Measurements from ENCODE around the gene SRD5A1. TPM values are rescaled to one million over a fixed set of nuclear protein-coding genes. Genes with fewer than 3 reads are reported as not detected.
"Not testable (repeated sequence)": the region's sequence is repeated elsewhere in the genome, so short reads cannot be mapped to it uniquely, and the experiment has no call there.

Gene SRD5A1
- total and polyA plus RNA-seq, 8 donors = 1.3 to 12.8 (median 4.2) TPM; not detected in 1

DNA sequence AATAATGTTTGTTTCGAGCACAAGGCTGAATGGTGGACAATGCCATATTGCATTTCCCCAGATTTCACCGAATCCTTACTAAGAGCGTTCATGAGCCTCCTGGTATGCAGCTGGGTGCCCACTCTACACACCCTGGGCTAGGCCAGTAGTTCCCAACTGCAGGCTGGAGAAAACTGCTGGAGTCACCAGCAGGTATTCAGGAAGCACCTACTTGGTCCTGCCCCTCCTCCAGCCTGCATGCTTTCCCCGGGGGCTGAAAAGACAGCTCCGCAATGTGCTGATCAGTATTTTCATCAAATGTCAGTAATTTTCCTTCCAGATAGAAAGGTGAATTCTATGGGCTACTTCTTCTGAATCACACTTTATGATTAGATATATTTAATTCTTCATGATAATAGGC is 34.4 kb downstream of the SRD5A1 start:
- Histone ChIP-seq H3K27ac (no peak overlapping the region), H3K27me3 (no peaks in the 10 kb centered on the region), H3K9me3 (no peaks in the 10 kb centered on the region), H3K36me3 (peaks cover 0 to 47% (median 28%) of the 10 kb centered on the region in 4 donors), H3K4me3 (no peak overlapping the region), H3K4me1 (no peaks in the 10 kb centered on the region)
- TF ChIP-seq, protein P1, sequence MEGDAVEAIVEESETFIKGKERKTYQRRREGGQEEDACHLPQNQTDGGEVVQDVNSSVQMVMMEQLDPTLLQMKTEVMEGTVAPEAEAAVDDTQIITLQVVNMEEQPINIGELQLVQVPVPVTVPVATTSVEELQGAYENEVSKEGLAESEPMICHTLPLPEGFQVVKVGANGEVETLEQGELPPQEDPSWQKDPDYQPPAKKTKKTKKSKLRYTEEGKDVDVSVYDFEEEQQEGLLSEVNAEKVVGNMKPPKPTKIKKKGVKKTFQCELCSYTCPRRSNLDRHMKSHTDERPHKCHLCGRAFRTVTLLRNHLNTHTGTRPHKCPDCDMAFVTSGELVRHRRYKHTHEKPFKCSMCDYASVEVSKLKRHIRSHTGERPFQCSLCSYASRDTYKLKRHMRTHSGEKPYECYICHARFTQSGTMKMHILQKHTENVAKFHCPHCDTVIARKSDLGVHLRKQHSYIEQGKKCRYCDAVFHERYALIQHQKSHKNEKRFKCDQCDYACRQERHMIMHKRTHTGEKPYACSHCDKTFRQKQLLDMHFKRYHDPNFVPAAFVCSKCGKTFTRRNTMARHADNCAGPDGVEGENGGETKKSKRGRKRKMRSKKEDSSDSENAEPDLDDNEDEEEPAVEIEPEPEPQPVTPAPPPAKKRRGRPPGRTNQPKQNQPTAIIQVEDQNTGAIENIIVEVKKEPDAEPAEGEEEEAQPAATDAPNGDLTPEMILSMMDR (IDR thresholded peaks at IDR 0.05) = no peak
- TF ChIP-seq POLR2AphosphoS5 (IDR thresholded peaks at IDR 0.05) (no peak), POLR2A (IDR thresholded peaks at IDR 0.05) (no peak), EP300 (IDR thresholded peaks at IDR 0.05) (no peak)
- intact Hi-C loops (cut with DNase I; ENCODE audit: low total_unique reads) = no loop called here
- 84 to 96% (median 94%) methylated on average over 5 of the region's 5 CpGs for WGBS, 5 donors
- no peak for DNase-seq

DNA sequence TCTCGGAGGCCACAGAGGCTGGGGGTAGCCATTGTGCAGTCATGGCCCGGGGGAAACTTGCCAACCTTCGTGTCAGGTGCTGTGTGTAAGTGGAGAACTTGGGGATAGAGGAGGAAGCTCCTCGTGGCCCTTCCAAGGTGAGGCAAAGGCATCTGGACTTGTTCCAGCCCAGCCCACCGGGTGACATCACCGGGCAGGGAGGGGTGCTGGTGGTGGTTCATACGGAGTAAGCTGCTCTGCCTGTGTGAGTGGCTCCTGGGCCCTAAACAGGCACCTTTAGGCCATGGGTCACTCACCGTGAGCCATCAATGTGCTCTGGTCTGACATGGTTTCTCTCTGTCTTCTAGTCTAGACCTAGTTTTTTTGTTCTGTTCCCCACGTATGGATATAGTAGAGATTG is 35.5 kb downstream of the SRD5A1 start:
- intact Hi-C loops (cut with DNase I; ENCODE audit: low total_unique reads); H3K4me3 ChIP-seq; DNase-seq; H3K9me3 ChIP-seq; H3K27ac ChIP-seq; H3K27me3 ChIP-seq; H3K4me1 ChIP-seq: not testable (repeated sequence)
- WGBS, 5 donors = 83 to 89% (median 86%) methylated on average over 8 to 9 of the region's 9 CpGs
- peaks cover 0 to 36% (median 20%) of the 10 kb centered on the region in 4 donors for H3K36me3 ChIP-seq

DNA sequence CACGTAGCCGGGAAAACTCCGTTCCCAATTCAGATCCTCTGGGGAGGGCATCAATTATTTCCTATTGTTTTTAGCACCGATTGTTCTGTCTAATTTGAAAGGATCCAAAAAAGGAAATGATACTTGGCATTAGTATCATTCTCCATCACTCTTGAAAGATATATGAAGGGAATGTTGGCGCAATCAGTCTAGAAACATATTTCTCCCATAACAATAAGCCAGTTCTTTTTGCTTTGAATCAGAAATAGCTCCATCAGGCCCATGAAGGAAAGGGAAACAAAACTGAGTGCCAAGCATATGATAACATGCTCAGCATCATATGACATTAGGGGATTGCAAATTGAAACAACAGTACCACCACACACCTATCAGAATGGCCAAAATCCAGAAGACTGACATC is 39.8 kb downstream of the SRD5A1 start:
- Histone ChIP-seq H3K27ac (no peak overlapping the region), H3K4me3 (no peak overlapping the region), H3K27me3 (no peaks in the 10 kb centered on the region), H3K36me3 (peaks cover 0 to 16% (median 10%) of the 10 kb centered on the region in 4 donors), H3K9me3 (no peaks in the 10 kb centered on the region), H3K4me1 (no peaks in the 10 kb centered on the region)
- 74 to 92% (median 87%) methylated on average over 5 of the region's 5 CpGs for WGBS, 5 donors
- no peak for DNase-seq
- TF ChIP-seq POLR2A (IDR thresholded peaks at IDR 0.05) = no peak
- no peak for TF ChIP-seq POLR2AphosphoS5 (IDR thresholded peaks at IDR 0.05)
- no peak for TF ChIP-seq EP300 (IDR thresholded peaks at IDR 0.05)
- TF ChIP-seq, protein P1 (IDR thresholded peaks at IDR 0.05) = no peak
- intact Hi-C loops (cut with DNase I; ENCODE audit: low total_unique reads) = no loop called here

DNA sequence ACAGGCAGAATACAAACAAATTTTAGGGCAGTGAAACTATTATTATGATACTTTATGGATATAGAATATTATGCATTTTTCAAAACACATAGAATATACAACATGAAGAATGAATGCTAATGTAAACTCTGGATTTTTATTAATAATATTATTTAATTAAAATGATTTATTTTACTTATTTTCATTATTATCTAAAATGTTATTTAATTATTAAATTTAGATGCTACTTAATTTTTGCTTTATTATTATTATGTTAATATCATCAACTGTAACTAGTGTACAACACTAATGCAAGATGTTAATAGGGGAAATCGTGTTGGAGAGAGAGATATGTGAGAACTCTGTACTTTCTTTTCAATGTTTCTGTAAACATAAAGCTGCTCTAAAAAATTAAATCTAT is 40.7 kb downstream of the SRD5A1 start:
- no peaks in the 10 kb centered on the region for H3K27me3 ChIP-seq
- no peaks in the 10 kb centered on the region for H3K9me3 ChIP-seq
- no peak for TF ChIP-seq POLR2A (IDR thresholded peaks at IDR 0.05)
- TF ChIP-seq POLR2AphosphoS5 (IDR thresholded peaks at IDR 0.05) = no peak
- TF ChIP-seq, protein P1 (IDR thresholded peaks at IDR 0.05) = no peak
- no peak for TF ChIP-seq EP300 (IDR thresholded peaks at IDR 0.05)
- H3K4me1 ChIP-seq = no peaks in the 10 kb centered on the region
- no peak for DNase-seq
- peaks cover 0 to 16% (median 10%) of the 10 kb centered on the region in 4 donors for H3K36me3 ChIP-seq
- no peak overlapping the region for H3K4me3 ChIP-seq
- intact Hi-C loops (cut with DNase I; ENCODE audit: low total_unique reads) = no loop called here
- WGBS, 5 donors = 94 to 98% (median 97%) methylated on average over 1 of the region's 1 CpG
- H3K27ac ChIP-seq = no peak overlapping the region

DNA sequence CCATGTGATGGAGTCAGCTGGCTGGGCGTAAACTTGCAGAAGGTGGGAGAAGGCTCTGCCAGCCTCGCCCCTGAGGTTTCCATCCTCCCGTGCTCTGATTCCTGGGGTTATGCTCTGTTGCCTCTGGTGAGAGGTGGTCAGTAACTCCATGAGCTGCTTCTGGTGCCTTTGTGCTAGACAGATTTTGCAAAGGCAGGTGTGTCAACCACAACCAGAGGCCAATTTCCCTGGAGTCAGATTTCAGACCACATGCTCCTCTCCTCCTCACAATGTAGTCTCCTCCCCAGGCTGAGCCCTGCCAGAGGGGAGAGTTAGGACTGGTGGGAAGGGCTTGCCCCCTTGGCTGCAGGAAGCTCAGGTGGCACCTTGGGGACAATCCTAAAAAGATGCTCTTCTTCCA is 41.2 kb downstream of the SRD5A1 start:
- no peak for TF ChIP-seq EP300 (IDR thresholded peaks at IDR 0.05)
- TF ChIP-seq, protein P1 (IDR thresholded peaks at IDR 0.05) = no peak
- no peak for TF ChIP-seq POLR2AphosphoS5 (IDR thresholded peaks at IDR 0.05)
- TF ChIP-seq POLR2A (IDR thresholded peaks at IDR 0.05) = no peak
- Histone ChIP-seq H3K9me3 (no peaks in the 10 kb centered on the region), H3K27ac (no peak overlapping the region), H3K27me3 (no peaks in the 10 kb centered on the region), H3K36me3 (peaks cover 0 to 15% (median 10%) of the 10 kb centered on the region in 4 donors), H3K4me1 (no peaks in the 10 kb centered on the region), H3K4me3 (no peak overlapping the region)
- 92 to 97% (median 94%) methylated on average over 3 of the region's 3 CpGs for WGBS, 5 donors
- intact Hi-C loops (cut with DNase I; ENCODE audit: low total_unique reads) = no loop called here
- no peak for DNase-seq
